GM12878 (cell line): ENCODE results near the gene PPP1R27. TPM values are rescaled to one million over a fixed set of nuclear protein-coding genes. Genes with fewer than 3 reads are reported as not detected.

Experiments
- ATAC-seq: fragments of 200-7000 bp; cut with Tn5 transposase; 3 replicates; pipeline ENCODE4 v1.9.1; 2020; ENCODE audit warnings: mild to moderate bottlenecking, moderate library complexity
- BruUV-seq: library from RNA; stranded (reverse); fragments of 400-500 nt; replicated peaks from 2 replicates; lab custom pipeline; 2021; lab: Mats Ljungman, UMichigan
- CTCF ChIA-PET: fragments of 300-600 bp; sonication (Branson Sonifier 250); formaldehyde crosslinking; extraction: SDS; loops from one replicate; lab custom pipeline; 2021; ENCODE audit warnings: inconsistent platforms; lab: Yijun Ruan, JAX
- POLR2A ChIA-PET: fragments of 350-600 bp; formaldehyde crosslinking; extraction: SDS; loops from one replicate; lab custom pipeline; 2021; ENCODE audit warnings: inconsistent platforms; lab: Charles Lee
- RAD21 ChIA-PET: fragments of 300-600 bp; sonication (Branson Sonifier 250); formaldehyde crosslinking; loops from one replicate; lab custom pipeline; 2023; ENCODE audit warnings: antibody characterized with exemption; ENCODE audit not compliant: unreplicated experiment; lab: Charles Lee
- SMC1A ChIA-PET: fragments of 300-600 bp; sonication (Branson Sonifier 250); formaldehyde crosslinking; loops from one replicate; lab custom pipeline; 2023; ENCODE audit not compliant: unreplicated experiment, uncharacterized antibody; lab: Charles Lee
- DNase-seq: peaks from one replicate; pipeline ENCODE4 v3.0.0-alpha.2; 2011; ENCODE audit warnings: low read depth, low spot score
- FAIRE-seq: peaks from 3 replicates; lab custom pipeline; 2011; peaks lifted over from hg19 to GRCh38; lab: Jason Lieb, UNC
- H2AFZ ChIP-seq: 2 replicates; pipeline ENCODE4 v1.6.0; 2011; ENCODE audit warnings: low read depth, low read length, control low read depth; ENCODE audit not compliant: control insufficient read depth
- H3K27ac ChIP-seq: 2 replicates; pipeline ENCODE4 v1.5.1; 2011; ENCODE audit warnings: control low read depth; ENCODE audit not compliant: control insufficient read depth, insufficient read depth
- H3K27me3 ChIP-seq, 2 experiments: replicated peaks in 1 of 2; 2 replicates each; pipeline versions ENCODE4 v1.6.0 to v1.6.1; 2011; ENCODE audit warnings: low read length in 1 of 2; ENCODE audit not compliant: control insufficient read depth in 2 of 2, insufficient read depth in 2 of 2
- H3K36me3 ChIP-seq, 2 experiments: 2 replicates each; pipeline ENCODE4 v1.5.1; 2011; ENCODE audit warnings: low read length in 1 of 2; ENCODE audit not compliant: control insufficient read depth in 2 of 2, insufficient read depth in 2 of 2
- H3K4me1 ChIP-seq: 2 replicates; pipeline ENCODE4 v1.6.1; 2011; ENCODE audit warnings: mild to moderate bottlenecking, low read length, moderate library complexity, mixed read lengths; ENCODE audit not compliant: control insufficient read depth, insufficient read depth
- H3K4me2 ChIP-seq: 2 replicates; pipeline ENCODE4 v1.6.0; 2011; ENCODE audit warnings: control low read depth; ENCODE audit not compliant: control insufficient read depth, insufficient read depth
- H3K4me3 ChIP-seq: fragments of 200-600 bp; sonication (generic); 2 replicates; pipeline ENCODE4 v1.5.1; 2016
- H3K79me2 ChIP-seq: 2 replicates; pipeline ENCODE4 v1.6.0; 2011; ENCODE audit warnings: low read length; ENCODE audit not compliant: control insufficient read depth, insufficient read depth
- H3K9ac ChIP-seq: 2 replicates; pipeline ENCODE4 v1.8.0; 2011; ENCODE audit warnings: low read length, control low read depth, mixed read lengths; ENCODE audit not compliant: control insufficient read depth, insufficient read depth
- H3K9me3 ChIP-seq: replicated peaks from 3 replicates; pipeline ENCODE4 v1.5.1; 2011; ENCODE audit warnings: mild to moderate bottlenecking, low read length; ENCODE audit not compliant: control insufficient read depth, insufficient read depth
- H4K20me1 ChIP-seq: 2 replicates; pipeline ENCODE4 v1.6.0; 2011; ENCODE audit not compliant: control insufficient read depth, insufficient read depth
- MYC ChIP-seq: IDR thresholded peaks from 2 replicates; pipeline ENCODE4 v1.6.1; 2011; ENCODE audit warnings: mild to moderate bottlenecking, low read length, moderate library complexity, inconsistent platforms; ENCODE audit not compliant: insufficient read depth, insufficient replicate concordance, insufficient read length, severe bottlenecking
- POLR2A ChIP-seq: IDR thresholded peaks from 2 replicates; pipeline ENCODE4 v1.6.1; 2011; ENCODE audit warnings: low read depth, mild to moderate bottlenecking, low read length
- POLR2AphosphoS5 ChIP-seq: IDR thresholded peaks from 2 replicates; pipeline ENCODE4 v1.6.1; 2011; ENCODE audit warnings: mild to moderate bottlenecking, low read length, inconsistent platforms
- WGBS: methylation state at CpG from one replicate; pipeline ENCODE4 v1.1.6; 2016; ENCODE audit warnings: low lambda C conversion rate; ENCODE audit not compliant: insufficient replicate concordance, insufficient coverage; ENCODE audit errors: missing lambda C conversion rate; 5-methylcytosine and 5-hydroxymethylcytosine counted together
- in situ Hi-C: fragments of 300-500 bp; cut with MboI; formaldehyde crosslinking; loops from 9 replicates; pipeline ENCODE4 v1.14.3; 2018; ENCODE audit warnings: mixed read lengths
- intact Hi-C: fragments of 100-400 bp; cut with micrococcal nuclease; formaldehyde crosslinking; loops from one replicate; pipeline ENCODE4 v1.14.2; 2022; ENCODE audit not compliant: unreplicated experiment
- polyA plus RNA-seq, 11 experiments: library from polyadenylated mRNA; depleted of rRNA in 4 of 11; unstranded in 6 of 11; stranded (reverse) in 5 of 11; fragments of >200 nt; fragmentation: Nextera tagmentation in 4 of 11; fragmentation: Illumina TruSeq in 1 of 11; extraction: Ambion mirVana in 4 of 11; extraction: Trizol in 1 of 11; gene quantifications; 1 replicate in 1 of 11; 2 replicates in 10 of 11; pipeline versions ENCODE4 v1.2.1 to v1.2.3, GENCODE V29; 2011 to 2016; ENCODE audit warnings: inconsistent platforms in 2 of 11, missing spikeins in 2 of 11, low read depth in 1 of 11
- total RNA-seq, 4 experiments: library from RNA; depleted of rRNA in 3 of 4; stranded (reverse); fragments of >200 nt in 3 of 4; fragmentation: Illumina TruSeq in 1 of 4; extraction: Trizol in 1 of 4; gene quantifications; 2 replicates each; pipeline versions ENCODE4 v1.2.1 to v1.2.3, GENCODE V29; 2013 to 2021
- TF ChIP-seq, protein P1 (sequence below): fragments of 450-650 bp; IDR thresholded peaks from 2 replicates; pipeline ENCODE4 v1.6.1; 2016; ENCODE audit warnings: mild to moderate bottlenecking
- TF ChIP-seq, protein P2 (sequence below): fragments of 450-650 bp; conservative IDR thresholded peaks from 2 replicates; pipeline ENCODE4 v1.6.1; 2017; ENCODE audit warnings: mild to moderate bottlenecking, moderate library complexity

Gene PPP1R27
- total and polyA plus RNA-seq, 10 of the 15 experiments (the other 5 are each of a cell fraction or from before 2014, with no cell fraction given), result 0.17 to 1.6 (median 0.49) TPM; not detected in 3

DNA sequence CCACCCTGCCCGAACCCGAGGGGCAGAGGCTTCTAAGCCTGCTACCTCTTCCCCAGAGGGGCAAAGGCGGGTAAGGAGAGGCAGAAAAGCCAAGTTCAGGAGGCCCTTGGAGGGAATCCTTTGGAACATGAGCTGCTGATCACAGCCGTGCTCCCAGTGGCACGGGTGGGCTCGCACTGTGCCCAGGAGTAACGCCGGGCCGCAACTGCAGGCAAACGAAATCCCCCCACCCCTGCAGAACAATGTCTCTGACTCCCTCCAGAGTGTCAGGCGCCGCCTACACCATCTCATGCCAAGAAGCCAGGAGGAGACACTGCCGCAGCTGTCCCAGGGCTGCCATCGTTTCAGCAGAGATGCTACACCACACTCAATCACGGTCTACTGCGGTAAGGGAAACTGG, 16.6 kb upstream of the PPP1R27 start:
- SMC1A ChIA-PET, result no interaction called here
- RAD21 ChIA-PET, result no interaction called here
- CTCF ChIA-PET, result interaction anchor here (1.8 kb wide), 1 partner anchor 167 kb away, joined by 3 read pairs; no protein-coding TSS in a partner anchor
- Histone ChIP-seq H3K4me3 (no peak overlapping the region), H4K20me1 (no peaks in the 10 kb centered on the region), H2AFZ (no peak overlapping the region), H3K9ac (no peak overlapping the region), H3K36me3 (peaks cover 35 to 37% of the 10 kb centered on the region in 2 experiments), H3K4me1 (no peaks in the 10 kb centered on the region; the same call in 1 of the 2 replicates), H3K79me2 (no peaks in the 10 kb centered on the region; the same call in none of the 2 replicates), H3K27me3 (no peaks in the 10 kb centered on the region), H3K9me3 (no peaks in the 10 kb centered on the region), H3K27ac (no peak overlapping the region), H3K4me2 (no peak overlapping the region)
- intact Hi-C loops (no loop called here), in situ Hi-C loops (no loop called here)
- FAIRE-seq (no peak), ATAC-seq (no peak), DNase-seq (no peak)
- no TSS peak for BruUV-seq
- no peak for TF ChIP-seq MYC
- peak; percentile 43; the same call in 1 of the 2 replicates for TF ChIP-seq POLR2A
- 99% methylated on average over 16 of the region's 16 CpGs for WGBS
- POLR2A ChIA-PET, result no interaction called here

DNA sequence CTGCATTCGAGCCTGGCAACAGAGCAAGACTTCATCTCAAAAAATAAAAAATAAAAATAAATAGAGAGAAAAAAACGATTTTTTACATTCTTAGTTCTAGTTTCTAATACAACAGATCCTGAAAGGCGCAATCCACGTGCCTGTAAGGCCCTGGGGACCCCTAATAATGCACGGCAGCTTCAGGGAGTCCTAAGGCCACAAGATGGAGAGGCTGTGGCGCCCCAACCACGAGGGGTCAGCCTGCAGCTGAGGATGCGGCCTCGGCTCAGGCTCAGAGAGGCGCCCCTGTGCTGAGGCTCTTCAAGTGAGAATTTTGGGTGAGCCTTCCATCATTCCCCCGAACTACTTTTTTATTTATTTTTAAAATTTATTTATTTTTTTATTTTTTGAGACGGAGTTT, 14.6 kb upstream of the PPP1R27 start:
- H3K9ac ChIP-seq, result no peak overlapping the region
- ATAC-seq (no peak), FAIRE-seq (no peak), DNase-seq (no peak)
- TF ChIP-seq POLR2AphosphoS5, result peak; percentile 36; the same call in 1 of the 2 replicates
- TF ChIP-seq, protein P1, sequence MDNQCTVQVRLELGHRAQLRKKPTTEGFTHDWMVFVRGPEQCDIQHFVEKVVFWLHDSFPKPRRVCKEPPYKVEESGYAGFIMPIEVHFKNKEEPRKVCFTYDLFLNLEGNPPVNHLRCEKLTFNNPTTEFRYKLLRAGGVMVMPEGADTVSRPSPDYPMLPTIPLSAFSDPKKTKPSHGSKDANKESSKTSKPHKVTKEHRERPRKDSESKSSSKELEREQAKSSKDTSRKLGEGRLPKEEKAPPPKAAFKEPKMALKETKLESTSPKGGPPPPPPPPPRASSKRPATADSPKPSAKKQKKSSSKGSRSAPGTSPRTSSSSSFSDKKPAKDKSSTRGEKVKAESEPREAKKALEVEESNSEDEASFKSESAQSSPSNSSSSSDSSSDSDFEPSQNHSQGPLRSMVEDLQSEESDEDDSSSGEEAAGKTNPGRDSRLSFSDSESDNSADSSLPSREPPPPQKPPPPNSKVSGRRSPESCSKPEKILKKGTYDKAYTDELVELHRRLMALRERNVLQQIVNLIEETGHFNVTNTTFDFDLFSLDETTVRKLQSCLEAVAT, result no peak
- TF ChIP-seq, protein P2, sequence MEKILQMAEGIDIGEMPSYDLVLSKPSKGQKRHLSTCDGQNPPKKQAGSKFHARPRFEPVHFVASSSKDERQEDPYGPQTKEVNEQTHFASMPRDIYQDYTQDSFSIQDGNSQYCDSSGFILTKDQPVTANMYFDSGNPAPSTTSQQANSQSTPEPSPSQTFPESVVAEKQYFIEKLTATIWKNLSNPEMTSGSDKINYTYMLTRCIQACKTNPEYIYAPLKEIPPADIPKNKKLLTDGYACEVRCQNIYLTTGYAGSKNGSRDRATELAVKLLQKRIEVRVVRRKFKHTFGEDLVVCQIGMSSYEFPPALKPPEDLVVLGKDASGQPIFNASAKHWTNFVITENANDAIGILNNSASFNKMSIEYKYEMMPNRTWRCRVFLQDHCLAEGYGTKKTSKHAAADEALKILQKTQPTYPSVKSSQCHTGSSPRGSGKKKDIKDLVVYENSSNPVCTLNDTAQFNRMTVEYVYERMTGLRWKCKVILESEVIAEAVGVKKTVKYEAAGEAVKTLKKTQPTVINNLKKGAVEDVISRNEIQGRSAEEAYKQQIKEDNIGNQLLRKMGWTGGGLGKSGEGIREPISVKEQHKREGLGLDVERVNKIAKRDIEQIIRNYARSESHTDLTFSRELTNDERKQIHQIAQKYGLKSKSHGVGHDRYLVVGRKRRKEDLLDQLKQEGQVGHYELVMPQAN, result no peak
- TF ChIP-seq POLR2A, result peak; percentile 30; the same call in 1 of the 2 replicates
- SMC1A ChIA-PET, result no interaction called here
- in situ Hi-C loops (no loop called here), intact Hi-C loops (no loop called here)
- BruUV-seq, result no TSS peak
- H3K4me3 ChIP-seq, result no peak overlapping the region
- H3K27ac ChIP-seq, result no peak overlapping the region
- H3K27me3 ChIP-seq, result no peaks in the 10 kb centered on the region
- CTCF ChIA-PET, result interaction anchor here (1.8 kb wide), 1 partner anchor 169 kb away, joined by 3 read pairs; no protein-coding TSS in a partner anchor
- RAD21 ChIA-PET, result no interaction called here
- H3K36me3 ChIP-seq, result peaks cover 43 to 46% of the 10 kb centered on the region in 2 experiments
- no peaks in the 10 kb centered on the region; the same call in 1 of the 2 replicates for H3K79me2 ChIP-seq
- no peak overlapping the region for H2AFZ ChIP-seq
- 97% methylated on average over 12 of the region's 12 CpGs for WGBS
- no peaks in the 10 kb centered on the region for H3K4me1 ChIP-seq
- H3K4me2 ChIP-seq, result no peak overlapping the region
- POLR2A ChIA-PET, result no interaction called here
- H4K20me1 ChIP-seq, result no peaks in the 10 kb centered on the region
- no peaks in the 10 kb centered on the region for H3K9me3 ChIP-seq
